ENCODE measurements around the gene LIMS1. TPM values are rescaled to one million over a fixed set of nuclear protein-coding genes. Genes with fewer than 3 reads are reported as not detected.
A peak's percentile ranks its signal among the peaks of the same experiment; 100 is the strongest.
"Not testable (repeated sequence)": the region's sequence is repeated elsewhere in the genome, so short reads cannot be mapped to it uniquely, and the experiment has no call there.

Gene LIMS1
- total and polyA plus RNA-seq, 2 of the 13 experiments (the other 11 are each of a cell fraction or from before 2014, with no cell fraction given): 38.3 to 49.6 TPM

DNA sequence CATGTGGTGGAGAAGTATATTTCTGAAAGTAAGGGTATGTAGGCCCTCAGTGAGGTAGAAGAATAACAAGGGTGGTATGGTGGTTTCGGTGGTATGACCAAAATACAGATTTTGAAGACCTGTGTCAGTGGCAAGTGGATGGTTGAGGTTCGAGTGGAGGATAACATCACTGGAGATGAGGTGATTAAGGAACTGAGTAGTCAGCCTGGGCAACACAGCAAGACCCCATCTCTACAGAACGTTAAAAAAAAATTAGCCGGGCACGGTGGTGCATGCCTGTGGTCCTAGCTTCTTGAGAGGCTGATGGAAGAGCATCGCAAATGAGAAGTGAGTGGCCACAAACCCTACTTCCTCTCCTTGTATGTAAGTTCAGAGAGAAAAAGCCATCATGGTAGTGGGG lies 200.4 kb downstream of the LIMS1 start:
- H3K27ac ChIP-seq (ENCODE audit: extremely low read length, insufficient read depth, low read length); H3K9ac ChIP-seq (ENCODE audit: insufficient read depth, low read depth, low read length); in situ Hi-C loops (cut with HindIII; ENCODE audit: extremely low pct_ligation_motif_present, low pct_unique_long_range_greater_than_20kb); ATAC-seq; DNase-seq (ENCODE audit: low spot score); CTCF ChIA-PET (ENCODE audit: low intra/inter-chr PET ratio, low total read pairs); FAIRE-seq; H4K20me1 ChIP-seq (ENCODE audit: insufficient read depth, low read length); H3K4me1 ChIP-seq (ENCODE audit: insufficient read depth, low read length); intact Hi-C loops (cut with micrococcal nuclease; ENCODE audit: unreplicated experiment); H3K4me2 ChIP-seq (ENCODE audit: low read depth, low read length); H3K9me3 ChIP-seq (ENCODE audit: low read length); H2AFZ ChIP-seq (ENCODE audit: low read length); POLR2A ChIA-PET; H3K27me3 ChIP-seq (ENCODE audit: control insufficient read depth in 1 of 2, insufficient read depth in 2 of 2, low read length in 2 of 2); H3K79me2 ChIP-seq (ENCODE audit: insufficient read depth, low read length); BruUV-seq (replicated peaks); H3K4me3 ChIP-seq (replicated peaks in 1 of 3; ENCODE audit: insufficient read depth in 1 of 3, low read depth in 2 of 3, low read length in 3 of 3): not testable (repeated sequence)
- H3K36me3 ChIP-seq (replicated peaks in 1 of 2; ENCODE audit: control insufficient read depth in 1 of 2, insufficient read depth in 2 of 2, low read length in 2 of 2): peaks cover 4 to 29% of the 10 kb centered on the region in 2 experiments; a peak in 4 of 5 replicates
- peak; percentile 70; the same call in 1 of the 2 replicates for TF ChIP-seq ZNF121 (CRISPR knock-in tag; IDR thresholded peaks at IDR 0.05)
- 99% methylated on average over 6 of the region's 6 CpGs for WGBS (ENCODE audit: low lambda C conversion rate)

Small RNA genes lying within 50 kb of the gene (small RNA-seq; reads per million reads assigned to genes)
- 0 reads per million in 3 experiments for gene AC010095.1 (ENCODE audit: insufficient read depth in 2 of 3, insufficient read length in 3 of 3, low read depth in 2 of 3, low replicate concordance in 1 of 3)

Other genes with a start within 250 kb of the LIMS1 start
- gene SULT1C2, start 245.6 kb upstream of the LIMS1 start, total RNA-seq (2016; rRNA removed; fragmentation: Illumina TruSeq; extraction: Trizol): 6.2 and 10.1 TPM in 2 replicates
- 4.0 and 5.3 TPM in 2 replicates for gene SULT1C2, start 245.6 kb upstream of the LIMS1 start, polyA plus RNA-seq (2011; rRNA removed)
- 1.3 and 2.6 TPM in 2 replicates for gene SULT1C4, start 156.5 kb upstream of the LIMS1 start, total RNA-seq (2016; rRNA removed; fragmentation: Illumina TruSeq; extraction: Trizol)
- gene SULT1C4, start 156.5 kb upstream of the LIMS1 start, polyA plus RNA-seq (2011; rRNA removed): 8.3 and 8.6 TPM in 2 replicates
- 22.5 and 30.6 TPM in 2 replicates for gene GCC2, start 85.3 kb upstream of the LIMS1 start, total RNA-seq (2016; rRNA removed; fragmentation: Illumina TruSeq; extraction: Trizol)
- 15.2 and 17.6 TPM in 2 replicates for gene GCC2, start 85.3 kb upstream of the LIMS1 start, polyA plus RNA-seq (2011; rRNA removed)
- 87.0 and 151 TPM in 2 replicates for gene RANBP2, start 185.0 kb downstream of the LIMS1 start, total RNA-seq (2016; rRNA removed; fragmentation: Illumina TruSeq; extraction: Trizol)
- gene RANBP2, start 185.0 kb downstream of the LIMS1 start, polyA plus RNA-seq (2011; rRNA removed): 10.3 and 12.2 TPM in 2 replicates